IMR-90 (cell line): ENCODE measurements around the gene MS4A15. TPM values are rescaled to one million over a fixed set of nuclear protein-coding genes. Genes with fewer than 3 reads are reported as not detected.

Experiments
- ATAC-seq: fragments of 200-7000 bp; cut with Tn5 transposase; 2 replicates; pipeline ENCODE4 v1.9.1; 2020; ENCODE audit warnings: low read depth, mild to moderate bottlenecking, moderate library complexity
- BruUV-seq: library from RNA; stranded (reverse); fragments of 400-500 nt; replicated peaks from 2 replicates; lab custom pipeline; 2021; lab: Mats Ljungman, UMichigan
- CTCF ChIA-PET: fragments of 300-600 bp; formaldehyde crosslinking; extraction: SDS; loops from one replicate; lab custom pipeline; 2021; ENCODE audit warnings: antibody characterized with exemption; lab: Yijun Ruan, JAX
- POLR2A ChIA-PET: fragments of 300-600 bp; sonication (Branson Sonifier 250); formaldehyde crosslinking; loops from one replicate; lab custom pipeline; 2022; ENCODE audit warnings: antibody characterized with exemption; ENCODE audit not compliant: unreplicated experiment; lab: Charles Lee
- DNase-seq: peaks from one replicate; pipeline ENCODE4 v3.0.0; 2013
- H2AFZ ChIP-seq: replicated peaks from 2 replicates; pipeline ENCODE3; 2013; ENCODE audit warnings: low read length, mild to moderate bottlenecking; ENCODE audit not compliant: poor library complexity
- H2AK5ac ChIP-seq: 2 replicates; pipeline ENCODE4 v1.6.1; 2013; ENCODE audit warnings: low read depth, low read length, inconsistent platforms
- H2AK9ac ChIP-seq: replicated peaks from 2 replicates; pipeline ENCODE3; 2013; ENCODE audit warnings: mild to moderate bottlenecking, low read depth, low read length, moderate library complexity; ENCODE audit not compliant: poor library complexity
- H2BK120ac ChIP-seq: 2 replicates; pipeline ENCODE4 v1.6.1; 2013; ENCODE audit warnings: low read depth, low read length, inconsistent platforms
- H2BK15ac ChIP-seq: 3 replicates; pipeline ENCODE4 v1.6.1; 2013; ENCODE audit warnings: low read depth, low read length, inconsistent platforms
- H2BK20ac ChIP-seq: 2 replicates; pipeline ENCODE4 v1.6.1; 2013; ENCODE audit warnings: low read depth, mild to moderate bottlenecking, inconsistent platforms, low read length, moderate library complexity
- H2BK5ac ChIP-seq: 2 replicates; pipeline ENCODE4 v1.6.1; 2013; ENCODE audit warnings: mild to moderate bottlenecking, low read depth, low read length, inconsistent platforms; ENCODE audit not compliant: poor library complexity, severe bottlenecking
- H3K14ac ChIP-seq: replicated peaks from 2 replicates; pipeline ENCODE4 v1.6.1; 2013; ENCODE audit warnings: low read depth, low read length, inconsistent platforms
- H3K18ac ChIP-seq: 2 replicates; pipeline ENCODE4 v1.6.1; 2013; ENCODE audit warnings: low read depth, low read length, control low read depth
- H3K23ac ChIP-seq: 2 replicates; pipeline ENCODE4 v1.6.1; 2013; ENCODE audit warnings: low read depth, low read length, inconsistent platforms
- H3K27ac ChIP-seq: 2 replicates; pipeline ENCODE4 v1.5.1; 2013; ENCODE audit warnings: mild to moderate bottlenecking, control low read depth, low read length; ENCODE audit not compliant: insufficient read depth
- H3K27me3 ChIP-seq: 2 replicates; pipeline ENCODE4 v1.6.1; 2013; ENCODE audit warnings: low read length; ENCODE audit not compliant: control insufficient read depth, insufficient read depth
- H3K36me3 ChIP-seq: 2 replicates; pipeline ENCODE4 v1.6.1; 2013; ENCODE audit warnings: low read length, mixed read lengths; ENCODE audit not compliant: control insufficient read depth, insufficient read depth
- H3K4ac ChIP-seq: 2 replicates; pipeline ENCODE4 v1.6.1; 2013; ENCODE audit warnings: low read depth, low read length, inconsistent platforms
- H3K4me1 ChIP-seq: 2 replicates; pipeline ENCODE4 v1.6.1; 2013; ENCODE audit warnings: low read length, mixed read lengths; ENCODE audit not compliant: control insufficient read depth, insufficient read depth
- H3K4me2 ChIP-seq: 2 replicates; pipeline ENCODE4 v1.6.1; 2013; ENCODE audit warnings: low read depth, mild to moderate bottlenecking, control low read depth, low read length, moderate library complexity
- H3K4me3 ChIP-seq: 2 replicates; pipeline ENCODE4 v1.5.1; 2013; ENCODE audit warnings: low read depth, mild to moderate bottlenecking, control low read depth, low read length, moderate library complexity; ENCODE audit not compliant: insufficient read depth
- H3K56ac ChIP-seq: 2 replicates; pipeline ENCODE4 v1.6.1; 2013; ENCODE audit warnings: low read length, inconsistent platforms; ENCODE audit not compliant: insufficient read depth; ENCODE audit errors: extremely low read depth
- H3K79me1 ChIP-seq, 2 experiments: 2 replicates each; pipeline ENCODE4 v1.6.1; 2013; ENCODE audit warnings: low read length in 2 of 2, inconsistent platforms in 1 of 2, low read depth in 1 of 2
- H3K9ac ChIP-seq: 2 replicates; pipeline ENCODE4 v1.6.1; 2013; ENCODE audit warnings: low read depth, low read length, control low read depth
- H3K9me1 ChIP-seq: 2 replicates; pipeline ENCODE4 v1.6.1; 2013; ENCODE audit warnings: low read length, inconsistent platforms; ENCODE audit not compliant: insufficient read depth
- H3K9me3 ChIP-seq: 2 replicates; pipeline ENCODE4 v1.6.1; 2013; ENCODE audit warnings: low read length; ENCODE audit not compliant: control insufficient read depth, insufficient read depth
- H4K20me1 ChIP-seq: 2 replicates; pipeline ENCODE4 v1.6.1; 2013; ENCODE audit warnings: low read length, inconsistent platforms; ENCODE audit not compliant: insufficient read depth
- H4K5ac ChIP-seq: 2 replicates; pipeline ENCODE4 v1.6.1; 2013; ENCODE audit warnings: mild to moderate bottlenecking, low read depth, low read length, control low read depth
- H4K8ac ChIP-seq, 2 experiments: 2 replicates each; pipeline ENCODE4 v1.6.1; 2013; ENCODE audit warnings: low read depth in 2 of 2, low read length in 2 of 2, control low read depth in 1 of 2, inconsistent platforms in 1 of 2
- H4K91ac ChIP-seq: 2 replicates; pipeline ENCODE4 v1.6.1; 2013; ENCODE audit warnings: low read depth, low read length, inconsistent platforms; ENCODE audit not compliant: insufficient read depth
- CHD1 ChIP-seq: IDR thresholded peaks from 2 replicates; pipeline ENCODE4 v1.6.1; 2012; ENCODE audit warnings: low read depth, low read length, improper control_type of control experiment
- CTCF ChIP-seq: conservative IDR thresholded peaks from 2 replicates; pipeline ENCODE4 v1.5.1; 2012; ENCODE audit warnings: mild to moderate bottlenecking, low read depth, low read length, improper control_type of control experiment
- ELK1 ChIP-seq: fragments of 150-350 bp; IDR thresholded peaks from 2 replicates; pipeline ENCODE4 v1.6.1; 2016; ENCODE audit warnings: low read depth, mild to moderate bottlenecking, low read length, moderate library complexity, borderline replicate concordance
- MAFK ChIP-seq: IDR thresholded peaks from 2 replicates; pipeline ENCODE4 v1.6.1; 2012; ENCODE audit warnings: low read depth, low read length, improper control_type of control experiment
- MXI1 ChIP-seq: IDR thresholded peaks from 2 replicates; pipeline ENCODE4 v1.6.1; 2012; ENCODE audit warnings: low read depth, mild to moderate bottlenecking, low read length, moderate library complexity, borderline replicate concordance
- RFX5 ChIP-seq: IDR thresholded peaks from 2 replicates; pipeline ENCODE4 v1.8.0; 2012; ENCODE audit warnings: low read depth, mild to moderate bottlenecking, low read length, moderate library complexity
- USF2 ChIP-seq: fragments of 150-350 bp; IDR thresholded peaks from 2 replicates; pipeline ENCODE4 v1.6.1; 2017; ENCODE audit warnings: mild to moderate bottlenecking, antibody characterized with exemption, low read length, low read depth
- WGBS, 2 experiments: methylation state at CpG; one replicate each; pipeline versions ENCODE4 v1.1.5 to v1.1.7; 2013; ENCODE audit warnings: missing lambda C conversion rate in 2 of 2; ENCODE audit not compliant: insufficient read length in 1 of 2; ENCODE audit errors: extremely low coverage in 2 of 2; 5-methylcytosine and 5-hydroxymethylcytosine counted together
- dilution Hi-C: fragments of 300-500 bp; cut with HindIII; formaldehyde crosslinking; loops from one replicate; pipeline ENCODE4 v1.14.3; 2018; ENCODE audit warnings: low sequenced_read_pairs; ENCODE audit not compliant: unreplicated experiment
- in situ Hi-C: fragments of 300-500 bp; cut with MboI; formaldehyde crosslinking; loops from 3 replicates; pipeline ENCODE4 v1.14.3; 2019; ENCODE audit warnings: low sequenced_read_pairs, inconsistent platforms, mixed read lengths
- intact Hi-C: fragments of 100-400 bp; cut with micrococcal nuclease; formaldehyde crosslinking; loops from 2 replicates; pipeline ENCODE4 v1.10.0; 2022
- polyA plus RNA-seq, 3 experiments: library from polyadenylated mRNA; depleted of rRNA; stranded (reverse); fragments of >200 nt; gene quantifications; 2 replicates each; pipeline ENCODE4 v1.2.3, GENCODE V29; 2012; ENCODE audit warnings: low replicate concordance in 1 of 3
- total RNA-seq: library from RNA; depleted of rRNA; stranded (reverse); fragments of >200 nt; gene quantifications from 2 replicates; pipeline ENCODE4 v1.2.3, GENCODE V29; 2012

Gene MS4A15
- total and polyA plus RNA-seq, 2 of the 4 experiments (the other 2 are of a cell fraction) = not detected

DNA sequence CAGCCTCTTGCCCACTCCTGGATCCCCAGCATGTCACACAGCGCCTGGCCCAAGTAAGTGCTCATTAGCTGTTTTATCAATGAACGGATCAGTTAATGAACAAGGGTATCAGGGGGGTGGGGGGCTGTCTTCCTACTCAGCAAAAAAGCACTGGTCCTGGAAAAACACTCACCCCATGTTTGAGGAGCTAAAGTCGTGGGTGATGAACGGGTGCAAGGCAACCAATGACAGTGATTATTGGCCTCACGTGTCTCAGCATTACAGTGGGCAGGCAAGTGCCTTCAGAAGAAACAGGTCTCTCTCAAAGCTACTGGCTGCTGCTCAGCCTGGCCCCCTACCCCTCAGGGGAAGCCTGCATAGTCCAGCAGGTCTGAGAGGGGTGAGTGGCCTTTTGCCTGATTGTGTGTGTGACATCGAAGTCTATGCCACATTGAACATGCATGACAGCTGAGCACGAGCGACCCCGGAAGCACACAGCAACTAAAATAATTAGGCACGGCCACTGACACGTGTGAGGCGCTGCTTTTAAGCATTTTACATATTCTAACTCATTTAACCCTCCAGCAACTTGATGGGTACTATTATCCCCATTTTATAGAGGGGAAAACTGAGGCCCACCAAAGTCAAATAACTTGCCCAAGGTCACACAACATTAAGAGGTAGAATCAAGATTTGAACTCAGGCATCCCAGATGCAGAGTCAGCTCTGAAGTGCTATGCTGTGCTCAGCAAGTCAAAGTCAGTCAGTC, 25.9 kb downstream of the MS4A15 start:
- H3K27me3 ChIP-seq = peaks cover 31% of the 10 kb centered on the region
- no peak overlapping the region for H3K23ac ChIP-seq
- no peak overlapping the region for H2AFZ ChIP-seq
- H3K9me1 ChIP-seq = peaks cover 7% of the 10 kb centered on the region; the same call in 1 of the 2 replicates
- H3K14ac ChIP-seq = no peak overlapping the region
- H3K27ac ChIP-seq = no peak overlapping the region
- TF ChIP-seq RFX5 (no peak), MAFK (no peak), CTCF (no peak), MXI1 (no peak), ELK1 (no peak), CHD1 (no peak), USF2 (no peak)
- no peak overlapping the region for H3K56ac ChIP-seq
- ChIA-PET POLR2A (no interaction called here), CTCF (no interaction called here)
- H3K4me2 ChIP-seq = no peak overlapping the region
- no peak overlapping the region for H2BK15ac ChIP-seq
- 58% methylated on average over 2 of the region's 12 CpGs; no CpG with 5 or more reads in 1 of the 2 experiments for WGBS, 2 experiments
- H2AK5ac ChIP-seq = no peak overlapping the region
- intact Hi-C loops (no loop called here), dilution Hi-C loops (no loop called here), in situ Hi-C loops (no loop called here)
- H2BK120ac ChIP-seq = no peak overlapping the region
- H2BK5ac ChIP-seq = no peak overlapping the region
- no peak overlapping the region for H4K5ac ChIP-seq
- no peak overlapping the region for H3K4me3 ChIP-seq
- no peaks in the 10 kb centered on the region for H4K20me1 ChIP-seq
- no peak overlapping the region for H3K4ac ChIP-seq
- H3K9ac ChIP-seq = no peak overlapping the region
- H3K36me3 ChIP-seq = no peaks in the 10 kb centered on the region
- ATAC-seq (no peak), DNase-seq (no peak)
- H3K9me3 ChIP-seq = no peaks in the 10 kb centered on the region
- H4K91ac ChIP-seq = no peak overlapping the region
- H4K8ac ChIP-seq = no peak overlapping the region
- no peak overlapping the region for H2AK9ac ChIP-seq
- no peak overlapping the region for H2BK20ac ChIP-seq
- no peaks in the 10 kb centered on the region for H3K79me1 ChIP-seq
- H3K18ac ChIP-seq = no peak overlapping the region
- BruUV-seq = no TSS peak
- peaks cover 5% of the 10 kb centered on the region for H3K4me1 ChIP-seq
